AG04449 (cell line): Measurements from ENCODE around the gene GGCX.

Experiments used
- CTCF ChIA-PET: fragments of 350-600 bp; formaldehyde crosslinking; extraction: SDS; loops from one replicate; lab custom pipeline; 2021; ENCODE audit warnings: antibody characterized with exemption; lab: Yijun Ruan, JAX
- POLR2A ChIA-PET: fragments of 400-600, 350-600 bp; formaldehyde crosslinking; extraction: SDS; loops from one replicate; lab custom pipeline; 2020; ENCODE audit warnings: antibody characterized with exemption, inconsistent platforms; lab: Yijun Ruan, JAX
- DNase-seq: peaks from one replicate; pipeline ENCODE4 v3.0.0-alpha.2; 2010; ENCODE audit warnings: low read depth, low spot score
- H3K4me3 ChIP-seq: 2 replicates; pipeline ENCODE4 v1.5.1; 2011; ENCODE audit warnings: low read depth, mild to moderate bottlenecking, control low read depth, low read length
- TF ChIP-seq, protein P1 (sequence below): IDR thresholded peaks from one replicate; pipeline ENCODE4 v1.5.1; 2011; ENCODE audit warnings: mild to moderate bottlenecking, moderate library complexity, low read length, control low read depth, inconsistent platforms; ENCODE audit not compliant: insufficient read depth; ENCODE audit errors: missing control alignments

GGCX gene

DNA sequence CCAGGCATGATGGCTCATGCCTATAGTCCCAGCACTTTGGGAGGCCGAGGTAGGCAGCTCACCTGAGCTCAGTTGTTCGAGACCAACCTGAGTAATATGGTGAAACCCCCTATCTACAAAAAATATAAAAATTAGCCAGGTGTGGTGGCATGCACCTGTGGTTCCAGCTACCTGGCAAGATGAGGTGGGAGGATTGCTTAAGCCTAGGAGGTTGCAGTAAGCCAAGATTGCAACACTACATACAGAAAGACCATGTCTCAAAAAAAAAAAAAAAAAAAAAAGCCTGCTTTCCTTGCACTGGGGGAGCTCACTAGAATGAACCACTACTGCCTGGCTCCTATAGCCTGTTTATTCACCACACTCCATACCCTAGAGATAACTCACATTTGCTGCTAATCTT, 29.7 kb downstream of the GGCX start:
- no peak for DNase-seq
- ChIA-PET POLR2A (no interaction called here), CTCF (interaction anchor here (1.4 kb wide), 1 partner anchor 465 kb away, joined by 3 read pairs; no protein-coding TSS in a partner anchor)

DNA sequence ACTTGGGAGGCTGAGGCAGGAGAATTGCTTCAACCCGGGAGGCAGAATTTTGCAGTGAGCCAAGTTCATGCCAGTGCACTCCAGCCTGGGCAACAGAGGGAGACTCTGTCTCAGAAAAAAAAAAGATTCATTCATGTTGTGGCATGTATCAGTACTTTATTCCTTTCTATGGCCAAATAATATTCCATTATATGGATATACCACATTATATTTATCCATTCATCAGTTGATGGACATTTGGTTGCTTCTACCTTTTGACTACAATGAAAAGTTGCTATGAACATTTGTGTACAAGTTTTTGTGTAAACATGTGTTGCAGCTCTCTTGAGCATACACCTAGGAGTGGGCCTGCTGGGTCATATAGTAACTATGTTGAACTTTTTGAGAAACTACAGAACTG, 31.5 kb downstream of the GGCX start:
- ChIA-PET CTCF (interaction anchor here (1.6 to 1.9 kb wide), 2 partner anchors 9 to 10 kb away, joined by 5 to 6 read pairs; partner anchors contain the start of gene MAT2A), POLR2A (interaction anchor here (1.9 kb wide), 1 partner anchor 9 kb away, joined by 7 read pairs; the partner anchor contains the start of gene MAT2A)
- H3K4me3 ChIP-seq, result no peak overlapping the region
- TF ChIP-seq, protein P1, sequence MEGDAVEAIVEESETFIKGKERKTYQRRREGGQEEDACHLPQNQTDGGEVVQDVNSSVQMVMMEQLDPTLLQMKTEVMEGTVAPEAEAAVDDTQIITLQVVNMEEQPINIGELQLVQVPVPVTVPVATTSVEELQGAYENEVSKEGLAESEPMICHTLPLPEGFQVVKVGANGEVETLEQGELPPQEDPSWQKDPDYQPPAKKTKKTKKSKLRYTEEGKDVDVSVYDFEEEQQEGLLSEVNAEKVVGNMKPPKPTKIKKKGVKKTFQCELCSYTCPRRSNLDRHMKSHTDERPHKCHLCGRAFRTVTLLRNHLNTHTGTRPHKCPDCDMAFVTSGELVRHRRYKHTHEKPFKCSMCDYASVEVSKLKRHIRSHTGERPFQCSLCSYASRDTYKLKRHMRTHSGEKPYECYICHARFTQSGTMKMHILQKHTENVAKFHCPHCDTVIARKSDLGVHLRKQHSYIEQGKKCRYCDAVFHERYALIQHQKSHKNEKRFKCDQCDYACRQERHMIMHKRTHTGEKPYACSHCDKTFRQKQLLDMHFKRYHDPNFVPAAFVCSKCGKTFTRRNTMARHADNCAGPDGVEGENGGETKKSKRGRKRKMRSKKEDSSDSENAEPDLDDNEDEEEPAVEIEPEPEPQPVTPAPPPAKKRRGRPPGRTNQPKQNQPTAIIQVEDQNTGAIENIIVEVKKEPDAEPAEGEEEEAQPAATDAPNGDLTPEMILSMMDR, result no peak
- DNase-seq, result no peak

More for the DNA sequence above, 29.7 kb downstream of the GGCX start:
- TF ChIP-seq, protein P1, result no peak
- no peak overlapping the region for H3K4me3 ChIP-seq

DNA sequence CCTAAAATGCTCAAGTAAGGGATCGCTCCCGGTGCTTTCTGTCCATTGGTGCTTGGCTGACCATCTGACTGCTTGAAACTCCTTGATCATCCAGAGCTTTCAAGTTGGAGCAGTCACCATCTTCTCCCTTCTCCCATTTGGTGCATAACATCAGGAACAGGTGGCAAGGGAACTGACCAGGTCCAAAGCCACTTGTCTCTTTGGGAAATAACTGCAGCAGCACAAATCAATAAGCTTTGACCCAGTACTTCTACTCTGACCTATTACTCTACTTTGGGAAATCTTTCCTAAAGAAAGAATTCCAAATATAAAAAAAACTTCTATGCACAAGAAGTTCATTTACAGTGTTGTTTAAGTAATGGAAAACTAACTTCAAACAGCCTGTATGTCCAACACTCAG, 32.9 kb downstream of the GGCX start:
- CTCF ChIA-PET, result interaction anchor here (1.2 to 1.9 kb wide), 2 partner anchors 8 to 11 kb away, joined by 5 to 6 read pairs; no protein-coding TSS in a partner anchor
- no peak overlapping the region for H3K4me3 ChIP-seq
- no peak for DNase-seq
- TF ChIP-seq, protein P1, result no peak
- POLR2A ChIA-PET, result no interaction called here

DNA sequence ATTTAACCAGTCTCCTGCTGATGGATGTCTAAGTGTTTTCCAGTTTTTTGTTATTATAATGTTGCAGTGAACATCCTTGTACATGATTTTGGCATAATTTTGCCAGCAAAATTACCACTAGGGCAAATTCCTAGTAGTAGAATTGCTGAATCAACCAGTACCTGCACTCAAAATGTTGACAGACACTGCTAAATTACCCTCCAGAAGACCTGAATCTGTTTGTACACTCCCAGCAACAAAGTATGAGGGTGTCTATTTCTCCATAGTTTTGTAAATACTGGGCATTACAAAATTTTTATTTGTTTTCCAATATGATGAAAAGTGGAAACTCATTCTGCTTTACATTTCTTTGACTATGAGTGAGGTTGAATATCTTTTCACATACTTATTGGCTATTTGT, 33.5 kb downstream of the GGCX start:
- POLR2A ChIA-PET, result no interaction called here
- CTCF ChIA-PET, result no interaction called here
- TF ChIP-seq, protein P1, result no peak

DNA sequence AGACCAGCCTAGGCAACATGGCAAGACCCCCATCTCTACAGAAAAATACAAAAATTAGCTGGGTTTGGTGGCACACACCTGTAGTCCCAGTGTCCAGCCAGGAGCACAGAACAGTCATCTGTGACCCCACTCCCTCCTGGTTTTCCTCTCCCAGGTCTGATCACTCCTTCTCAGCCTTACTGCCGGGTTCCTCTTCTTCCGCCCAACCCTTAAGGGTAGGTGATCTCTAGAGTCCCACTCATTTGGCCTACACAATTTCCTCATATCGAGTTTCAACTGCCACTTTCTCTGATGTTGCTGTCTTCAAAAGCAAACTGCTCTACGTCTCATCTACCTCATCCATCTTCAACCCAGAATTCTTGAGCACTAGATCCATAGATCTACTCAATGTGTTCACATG, 35.7 kb downstream of the GGCX start:
- ChIA-PET POLR2A (no interaction called here), CTCF (no interaction called here)
- DNase-seq, result no peak
- H3K4me3 ChIP-seq, result no peak overlapping the region
- TF ChIP-seq, protein P1, result no peak

More for the DNA sequence above, 33.5 kb downstream of the GGCX start:
- DNase-seq, result no peak
- no peak overlapping the region for H3K4me3 ChIP-seq

DNA sequence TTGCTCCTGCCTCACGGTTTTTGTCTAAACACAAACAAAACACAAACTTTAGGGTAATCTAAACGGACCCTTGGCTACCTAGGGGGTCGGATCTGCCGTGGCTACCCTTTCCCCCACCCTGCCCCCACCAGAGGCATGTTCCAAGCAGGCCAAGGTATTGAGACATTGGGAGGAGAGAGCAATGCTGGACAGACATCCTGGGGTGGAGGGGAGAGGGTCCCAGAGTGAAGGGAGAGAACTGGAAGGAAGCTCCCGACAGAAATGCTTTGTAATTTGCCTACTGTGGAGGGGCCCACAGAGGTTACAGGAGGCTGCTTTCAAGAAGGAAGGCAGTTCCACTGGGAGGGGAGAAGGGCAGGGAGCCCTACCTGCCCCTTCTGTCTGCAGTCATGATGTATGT, 36.3 kb downstream of the GGCX start:
- POLR2A ChIA-PET, result interaction anchor here (0.8 to 2.7 kb wide), 2 partner anchors 14 to 15 kb away, joined by 3 to 12 read pairs; partner anchors contain the start of gene MAT2A
- CTCF ChIA-PET, result no interaction called here
- H3K4me3 ChIP-seq, result no peak overlapping the region
- no peak for DNase-seq
- TF ChIP-seq, protein P1, result no peak
